GM12864 (cell line): ENCODE measurements around the gene ZNF679.
"Not testable (repeated sequence)": the region's sequence is repeated elsewhere in the genome, so short reads cannot be mapped to it uniquely, and the experiment has no call there.

Source experiments
- DNase-seq: peaks from one replicate; pipeline ENCODE4 v3.0.0-alpha.2; 2011; ENCODE audit warnings: low read depth
- H3K4me3 ChIP-seq: 2 replicates; pipeline ENCODE4 v1.5.1; 2011; ENCODE audit warnings: mild to moderate bottlenecking, low read depth, low read length, control low read depth
- CTCF ChIP-seq: IDR thresholded peaks from 2 replicates; pipeline ENCODE4 v1.5.1; 2011; ENCODE audit warnings: low read depth, mild to moderate bottlenecking, moderate library complexity, low read length, control low read depth, inconsistent platforms; ENCODE audit errors: missing control alignments

Gene ZNF679

GRCh38 chr7:64312826-64313225 is 84.6 kb downstream of the ZNF679 start:
- DNase-seq = no peak
- H3K4me3 ChIP-seq = no peak overlapping the region
- TF ChIP-seq CTCF = no peak

GRCh38 chr7:64313740-64314491 is 85.6 kb downstream of the ZNF679 start, which contains the start of gene ZNF736:
Gene ZNF736, plus strand, starts transcription at chr7:64313961. Its CDS starts 190 bp downstream, at chr7:64314151.
- peak within 1 kb of the TSS; percentile 99 for H3K4me3 ChIP-seq
- TF ChIP-seq CTCF = no peak
- peak; percentile 88 for DNase-seq

GRCh38 chr7:64314566-64314965 is 86.3 kb downstream of the ZNF679 start:
- DNase-seq = no peak
- TF ChIP-seq CTCF = no peak
- H3K4me3 ChIP-seq = peak overlapping the region; percentile 99

- not testable (repeated sequence) for H3K4me3 ChIP-seq, DNase-seq
Measured at GRCh38 chr7:64316031-64316742, 87.9 kb downstream of the ZNF679 start.
